NB4 (cell line): ENCODE results near the gene ANKRD60.
A peak's percentile ranks its signal among the peaks of the same experiment; 100 is the strongest.

Source experiments
- DNase-seq: peaks from one replicate; pipeline ENCODE4 v3.0.0; 2010; ENCODE audit warnings: low read depth
- H3K4me3 ChIP-seq: one replicate; pipeline ENCODE4 v1.5.1; 2011; ENCODE audit warnings: mild to moderate bottlenecking, low read depth, low read length, moderate library complexity
- CTCF ChIP-seq: IDR thresholded peaks from one replicate; pipeline ENCODE4 v1.5.1; 2012; ENCODE audit warnings: low read depth, low read length
- MAX ChIP-seq: IDR thresholded peaks from 2 replicates; pipeline ENCODE4 v1.6.1; 2011; ENCODE audit warnings: low read depth, low read length
- MYC ChIP-seq: IDR thresholded peaks from 2 replicates; pipeline ENCODE4 v1.6.1; 2011; ENCODE audit warnings: low read depth, low read length
- POLR2A ChIP-seq: IDR thresholded peaks from 2 replicates; pipeline ENCODE4 v1.6.1; 2011; ENCODE audit warnings: mild to moderate bottlenecking; ENCODE audit not compliant: insufficient read length; ENCODE audit errors: extremely low read depth

The ANKRD60 gene

GRCh38 chr20:58179432-58180099, 48.9 kb downstream of the ANKRD60 start:
- DNase-seq = peak; percentile 61
- TF ChIP-seq MAX (0 out of 2 replicates have a peak, but pooled peaks have one; percentile 39), CTCF (peak; percentile 83), POLR2A (no peak)
- no peak overlapping the region for H3K4me3 ChIP-seq

- no peak for TF ChIP-seq MAX
- no peak for TF ChIP-seq POLR2A
- no peak for TF ChIP-seq CTCF
- no peak for DNase-seq
- no peak overlapping the region for H3K4me3 ChIP-seq
Measured at GRCh38 chr20:58179083-58179431, 49.4 kb downstream of the ANKRD60 start.

GRCh38 chr20:58177799-58178198, 50.7 kb downstream of the ANKRD60 start:
- DNase-seq = no peak
- no peak for TF ChIP-seq POLR2A
- TF ChIP-seq MYC = no peak
- no peak for TF ChIP-seq CTCF
- TF ChIP-seq MAX = no peak
- no peak overlapping the region for H3K4me3 ChIP-seq

GRCh38 chr20:58175836-58176235, 52.6 kb downstream of the ANKRD60 start:
- no peak for TF ChIP-seq POLR2A
- H3K4me3 ChIP-seq = no peak overlapping the region
- DNase-seq = no peak

GRCh38 chr20:58175425-58175824, 53.0 kb downstream of the ANKRD60 start:
- no peak for DNase-seq
- no peak overlapping the region for H3K4me3 ChIP-seq
- no peak for TF ChIP-seq MYC
- no peak for TF ChIP-seq CTCF
- TF ChIP-seq POLR2A = no peak
- no peak for TF ChIP-seq MAX

GRCh38 chr20:58174708-58175280, 53.7 kb downstream of the ANKRD60 start:
- H3K4me3 ChIP-seq = no peak overlapping the region

More at GRCh38 chr20:58174708-58175280, 53.7 kb downstream of the ANKRD60 start:
- no peak for DNase-seq
- TF ChIP-seq CTCF = no peak
- no peak for TF ChIP-seq MYC
- no peak for TF ChIP-seq POLR2A
- TF ChIP-seq MAX = no peak
